Upper lobe of left lung (tissue), 6 donors: ENCODE measurements around the gene SERPINA7. TPM values are rescaled to one million over a fixed set of nuclear protein-coding genes. Genes with fewer than 3 reads are reported as not detected.
"Not testable (repeated sequence)": the region's sequence is repeated elsewhere in the genome, so short reads cannot be mapped to it uniquely, and the experiment has no call there.

Source experiments
- ATAC-seq, 2 donors: fragments of 200-7000 bp; cut with Tn5 transposase; one replicate each; pipeline ENCODE4 v1.9.1; 2022; ENCODE audit warnings: mild to moderate bottlenecking in 2 of 2, moderate library complexity in 2 of 2; ENCODE audit not compliant: low FRiP score in 2 of 2
- DNase-seq, 2 donors: peaks; one replicate each; pipeline ENCODE4 v3.0.0-alpha.2; 2019 to 2020
- H3K27ac ChIP-seq, 4 donors: fragments of 200-600 bp; sonication (generic); one replicate each; pipeline ENCODE4 v1.5.1; 2016 to 2019
- H3K27me3 ChIP-seq, 4 donors: fragments of 200-600 bp; sonication (generic); one replicate each; pipeline ENCODE4 v1.5.1; 2017 to 2019
- H3K36me3 ChIP-seq, 4 donors: fragments of 200-600 bp; sonication (generic); one replicate each; pipeline ENCODE4 v1.5.1; 2016 to 2019
- H3K4me1 ChIP-seq, 4 donors: fragments of 200-600 bp; sonication (generic); one replicate each; pipeline ENCODE4 v1.5.1; 2018 to 2019
- H3K4me3 ChIP-seq, 4 donors: fragments of 200-600 bp; sonication (generic); one replicate each; pipeline ENCODE4 v1.5.1; 2017 to 2019; ENCODE audit warnings: mild to moderate bottlenecking in 2 of 4, moderate library complexity in 1 of 4
- H3K9me3 ChIP-seq, 4 donors: fragments of 200-600 bp; sonication (generic); one replicate each; pipeline ENCODE4 v1.5.1; 2018 to 2019
- CTCF ChIP-seq, 6 experiments: fragments of 450-650 bp in 4 of 6; fragments of 200-600 bp in 2 of 6; sonication (generic) in 2 of 6; IDR thresholded peaks; one replicate each; pipeline ENCODE4 v1.5.1; 2016 to 2019; ENCODE audit warnings: antibody characterized with exemption in 6 of 6
- EP300 ChIP-seq, 4 donors: sonication (generic); formaldehyde crosslinking; IDR thresholded peaks; one replicate each; pipeline ENCODE4 v1.5.1; 2017; ENCODE audit warnings: antibody characterized with exemption in 4 of 4, control low read depth in 2 of 4
- POLR2A ChIP-seq, 4 donors: fragments of 450-650 bp; IDR thresholded peaks; one replicate each; pipeline ENCODE4 v1.5.1; 2016 to 2017; ENCODE audit warnings: antibody characterized with exemption in 4 of 4, mild to moderate bottlenecking in 2 of 4
- POLR2AphosphoS5 ChIP-seq, 2 donors: sonication (generic); formaldehyde crosslinking; IDR thresholded peaks; one replicate each; pipeline ENCODE4 v1.5.1; 2017; ENCODE audit warnings: antibody characterized with exemption in 2 of 2
- WGBS, 2 donors: methylation state at CpG; one replicate each; pipeline ENCODE4 v1.1.5; 2017 to 2018; 5-methylcytosine and 5-hydroxymethylcytosine counted together
- total RNA-seq, 6 donors: library from RNA; depleted of rRNA in 4 of 6; stranded (reverse); fragments of >200 nt in 4 of 6; gene quantifications; one replicate each; pipeline versions ENCODE4 v1.1.0 to v1.2.1, GENCODE V29; 2016 to 2021
- donor health status: DM: no; HTN: no; CAD: no; lungs with moderate emphysema.
- donor health status: DM: no; HTN: yes; CAD: no; lungs with severe emphysema.

The SERPINA7 gene
- total RNA-seq, 6 donors from 2014 or later: 0.14 TPM; not detected in 5

GRCh38 chrX:106000203-106000602 lies 38.3 kb downstream of the SERPINA7 start:
- no peaks in the 10 kb centered on the region for H3K9me3 ChIP-seq
- no peak for TF ChIP-seq POLR2AphosphoS5 (IDR thresholded peaks at IDR 0.05)
- no peak for TF ChIP-seq EP300 (IDR thresholded peaks at IDR 0.05)
- no peak for TF ChIP-seq CTCF (IDR thresholded peaks at IDR 0.05)
- no peak for TF ChIP-seq POLR2A (IDR thresholded peaks at IDR 0.05)
- H3K4me3 ChIP-seq: no peak overlapping the region
- H3K4me1 ChIP-seq: no peaks in the 10 kb centered on the region
- H3K27me3 ChIP-seq: no peaks in the 10 kb centered on the region
- no peak overlapping the region for H3K27ac ChIP-seq
- DNase-seq (no peak), ATAC-seq (no peak)
- no peaks in the 10 kb centered on the region for H3K36me3 ChIP-seq

- ATAC-seq: no peak
- H3K9me3 ChIP-seq: no peaks in the 10 kb centered on the region
- no peak overlapping the region for H3K4me3 ChIP-seq
Observed at GRCh38 chrX:105999294-105999693, 39.2 kb downstream of the SERPINA7 start.

GRCh38 chrX:105988487-105988886 lies 50.0 kb downstream of the SERPINA7 start:
- not testable (repeated sequence) for H3K4me1 ChIP-seq, H3K4me3 ChIP-seq, ATAC-seq, DNase-seq, H3K9me3 ChIP-seq, H3K27me3 ChIP-seq, H3K27ac ChIP-seq, H3K36me3 ChIP-seq
- WGBS, 2 donors: 63 to 82% methylated on average over 4 to 5 of the region's 5 CpGs

More at GRCh38 chrX:105999294-105999693, 39.2 kb downstream of the SERPINA7 start:
- no peak for DNase-seq
- WGBS, 2 donors: 33 to 58% methylated on average over 1 of the region's 1 CpG
- Histone ChIP-seq H3K27ac (no peak overlapping the region), H3K4me1 (no peaks in the 10 kb centered on the region), H3K27me3 (no peaks in the 10 kb centered on the region), H3K36me3 (no peaks in the 10 kb centered on the region)
- TF ChIP-seq CTCF (IDR thresholded peaks at IDR 0.05): no peak

Other genes starting within 250 kb of the SERPINA7 start
- gene NRK, start 216.2 kb downstream of the SERPINA7 start, total RNA-seq: under 1 TPM; under 0.01 to 0.54 (median 0.35) TPM
- 1 to 10 TPM in 1 of 6 donors, under 1 TPM in 3, not detected in 2; 0.67 to 1.2 (median 0.72) TPM for gene PWWP3B, start 129.6 kb upstream of the SERPINA7 start, total RNA-seq